HG02973 (cell line): ENCODE data around the gene RPL29.
A peak's percentile ranks its signal among the peaks of the same experiment; 100 is the strongest.
"Not testable (repeated sequence)": the region's sequence is repeated elsewhere in the genome, so short reads cannot be mapped to it uniquely, and the experiment has no call there.

Experiments
- ATAC-seq: cut with Tn5 transposase; IDR thresholded peaks from one replicate; pipeline ENCODE4 v1.9.1; 2021; ENCODE audit warnings: moderate library complexity; ENCODE audit not compliant: unreplicated experiment

RPL29 gene

GRCh38 chr3:51995346-51996163, at the start of gene RPL29:
TSS of gene RPL29 (minus strand) at chr3:51995895. CDS start at chr3:51995461, 434 bp downstream.
- peak; percentile 72 for ATAC-seq

GRCh38 chr3:52044869-52045619, 49.3 kb upstream of the RPL29 start:
- ATAC-seq, result no peak

GRCh38 chr3:52043750-52044149, 48.1 kb upstream of the RPL29 start:
- no peak for ATAC-seq

DNA sequence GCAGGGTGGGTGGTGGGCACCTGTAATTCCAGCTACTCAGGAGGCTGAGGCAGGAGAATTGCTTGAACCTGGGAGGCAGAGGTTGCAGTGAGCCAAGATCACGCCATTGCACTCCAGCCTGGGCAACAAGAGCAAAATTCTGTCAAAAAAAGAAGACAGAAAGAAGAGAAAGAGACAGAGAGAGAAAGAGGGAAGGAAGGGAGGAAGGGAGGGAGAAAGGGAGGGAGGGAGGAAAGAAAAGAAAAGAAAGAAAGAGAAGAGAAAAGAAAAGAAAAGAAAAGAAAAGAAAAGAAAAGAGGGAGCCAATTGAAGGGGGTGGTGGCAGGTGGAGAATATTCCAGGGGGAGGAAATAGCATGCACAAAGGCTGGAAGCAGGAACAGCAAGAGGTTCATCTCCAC, 47.3 kb upstream of the RPL29 start:
- ATAC-seq, result not testable (repeated sequence)

GRCh38 chr3:52041118-52041731, 45.5 kb upstream of the RPL29 start:
- no peak for ATAC-seq

DNA sequence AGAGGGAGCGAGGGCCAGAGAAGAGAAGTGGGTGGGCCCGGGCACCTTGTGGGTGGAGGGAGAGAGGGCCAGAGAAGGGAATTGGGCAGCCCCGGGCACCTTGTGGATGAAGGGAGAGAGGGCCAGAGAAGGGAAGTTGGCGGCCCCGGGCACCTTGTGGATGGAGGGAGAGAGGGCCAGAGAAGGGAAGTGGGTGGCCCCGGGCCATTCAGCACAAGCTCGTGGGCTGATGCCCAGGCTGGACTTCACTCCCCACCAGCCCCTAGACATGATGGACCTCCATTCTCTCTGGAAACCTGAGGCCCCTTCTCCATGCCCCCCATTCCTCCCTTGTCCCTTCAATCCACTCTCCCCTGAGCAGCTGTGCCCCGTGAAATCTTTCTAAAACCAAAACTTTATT, 44.9 kb upstream of the RPL29 start:
- ATAC-seq, result no peak

- no peak for ATAC-seq
These were observed 44.2 kb upstream of the RPL29 start for GRCh38 chr3:52039846-52040245.

- ATAC-seq, result no peak
These were observed 43.7 kb upstream of the RPL29 start for GRCh38 chr3:52039426-52039825.

DNA sequence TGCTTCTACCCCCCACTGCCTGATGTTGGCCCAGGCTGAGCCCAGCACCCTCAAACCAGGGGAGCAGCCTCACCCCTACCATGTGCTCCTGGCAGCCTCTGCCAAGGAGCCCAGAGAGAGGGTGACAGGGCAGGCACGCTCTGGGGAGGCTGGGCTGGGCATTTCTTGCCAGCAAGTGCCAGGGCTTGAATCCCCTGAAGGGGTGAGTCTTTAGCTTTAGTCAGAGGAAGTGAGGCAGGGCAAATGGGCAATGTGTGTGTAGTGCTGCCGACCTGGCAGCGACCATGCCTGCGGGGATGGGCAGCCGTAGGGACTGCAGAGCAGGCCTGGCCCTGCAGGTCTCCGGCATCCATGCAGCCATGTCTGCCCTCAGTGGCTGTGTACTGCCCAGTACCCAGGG, 42.5 kb upstream of the RPL29 start:
- no peak for ATAC-seq

DNA sequence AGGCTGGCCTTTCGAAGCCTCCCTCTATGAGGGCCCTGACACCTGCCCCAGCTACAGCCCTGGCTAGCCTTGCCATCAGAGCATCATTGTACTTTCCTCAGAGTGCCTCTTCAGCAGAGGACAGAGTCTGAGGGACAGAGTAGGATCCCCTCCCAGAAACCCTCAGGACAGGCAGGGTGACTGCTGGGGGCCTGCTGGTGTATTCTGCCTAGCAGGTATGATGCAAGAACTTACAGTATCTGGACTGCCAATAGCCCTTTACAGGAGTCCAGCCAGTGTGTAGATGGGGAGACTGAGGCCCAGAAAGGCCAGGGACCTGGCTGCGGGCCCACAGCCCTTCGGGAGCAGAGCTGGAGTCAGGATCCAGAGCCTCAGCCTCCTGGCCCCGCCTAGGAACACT, 41.6 kb upstream of the RPL29 start:
- ATAC-seq, result no peak

DNA sequence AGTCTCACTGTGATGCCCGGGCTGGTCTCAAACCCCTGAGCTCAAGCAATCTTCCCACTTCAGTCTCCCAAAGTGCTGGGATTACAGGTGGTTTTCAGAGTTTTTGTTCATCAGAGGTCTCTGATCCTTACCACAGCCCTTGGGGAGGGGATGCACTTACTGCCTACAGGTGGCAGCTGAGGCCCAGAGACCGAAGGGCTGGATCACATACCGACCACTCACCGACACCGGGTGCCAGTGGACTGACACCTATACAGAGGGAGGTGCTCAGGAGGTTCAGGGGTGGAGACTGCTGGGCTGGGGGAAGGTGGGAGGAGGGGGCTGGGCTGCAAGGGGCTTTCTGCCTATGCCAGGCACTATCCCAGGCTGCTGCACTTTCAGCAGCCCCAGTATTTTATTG, 41.1 kb upstream of the RPL29 start:
- ATAC-seq, result no peak

DNA sequence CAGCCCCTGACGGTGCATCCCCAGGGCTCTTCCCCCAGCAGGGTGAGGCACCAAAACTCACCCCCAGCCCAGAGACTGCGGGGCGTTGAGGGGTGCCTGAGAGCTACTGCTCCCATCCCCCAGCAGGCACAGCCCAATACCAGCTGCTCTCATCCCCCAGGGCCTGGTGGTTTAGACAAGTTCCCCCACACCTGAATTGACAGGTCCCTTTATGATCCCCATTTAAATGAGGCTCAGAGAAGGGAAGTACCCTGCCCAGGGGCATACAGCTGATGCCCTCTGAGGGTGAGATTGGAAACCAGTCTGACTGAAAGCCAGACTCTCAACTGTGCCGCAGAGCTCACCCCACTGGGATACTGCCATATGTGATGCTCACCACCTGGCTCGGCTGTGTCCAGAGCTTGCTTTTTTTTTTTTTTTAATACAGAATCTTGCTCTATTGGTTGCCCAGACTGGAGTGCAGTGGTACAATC, 40.6 kb upstream of the RPL29 start:
- ATAC-seq, result no peak

DNA sequence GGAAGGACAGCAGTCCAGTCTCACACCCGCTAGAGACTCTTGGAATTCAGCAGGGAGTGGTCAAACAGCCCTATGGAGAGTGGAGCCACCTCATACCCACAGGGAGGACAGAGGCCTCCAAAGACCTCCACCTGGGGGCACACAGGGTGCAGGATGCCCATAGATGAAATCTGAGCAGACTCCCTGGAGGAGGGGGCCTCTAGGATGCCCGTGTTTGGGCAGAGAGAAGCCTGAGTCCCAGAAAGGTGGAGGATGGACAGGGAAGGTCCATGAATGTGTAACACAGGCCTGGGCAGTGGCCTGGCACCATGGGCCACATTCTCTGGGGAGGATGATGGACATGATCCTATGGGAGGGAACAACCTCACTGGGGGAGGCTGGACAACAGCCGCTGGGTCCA, 39.0 kb upstream of the RPL29 start:
- no peak for ATAC-seq

DNA sequence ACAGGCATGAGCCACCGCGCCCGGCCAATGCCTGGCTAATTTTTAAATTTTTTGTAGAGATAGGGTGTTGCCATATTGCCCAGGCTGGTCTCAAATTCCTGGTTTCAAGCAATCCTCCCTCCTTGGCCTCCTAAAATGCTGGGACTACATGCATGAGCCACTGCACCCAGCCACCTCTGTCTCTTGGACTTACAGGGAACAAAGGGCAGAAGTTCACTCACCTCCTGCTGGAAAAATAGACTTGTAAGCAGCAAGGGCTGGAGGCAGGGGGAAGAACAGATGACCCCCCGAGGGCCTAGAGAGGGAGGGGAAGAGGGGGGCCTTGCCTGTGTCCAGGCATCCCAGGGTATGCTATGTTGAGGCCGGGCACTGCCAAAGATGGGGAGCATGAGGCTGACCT, 38.5 kb upstream of the RPL29 start:
- no peak for ATAC-seq

- ATAC-seq, result not testable (repeated sequence)
These were observed 38.1 kb upstream of the RPL29 start for GRCh38 chr3:52033748-52034147.

GRCh38 chr3:52032702-52033408, 37.2 kb upstream of the RPL29 start:
- ATAC-seq, result no peak

- ATAC-seq, result no peak
These were observed 36.2 kb upstream of the RPL29 start for GRCh38 chr3:52031896-52032295.

DNA sequence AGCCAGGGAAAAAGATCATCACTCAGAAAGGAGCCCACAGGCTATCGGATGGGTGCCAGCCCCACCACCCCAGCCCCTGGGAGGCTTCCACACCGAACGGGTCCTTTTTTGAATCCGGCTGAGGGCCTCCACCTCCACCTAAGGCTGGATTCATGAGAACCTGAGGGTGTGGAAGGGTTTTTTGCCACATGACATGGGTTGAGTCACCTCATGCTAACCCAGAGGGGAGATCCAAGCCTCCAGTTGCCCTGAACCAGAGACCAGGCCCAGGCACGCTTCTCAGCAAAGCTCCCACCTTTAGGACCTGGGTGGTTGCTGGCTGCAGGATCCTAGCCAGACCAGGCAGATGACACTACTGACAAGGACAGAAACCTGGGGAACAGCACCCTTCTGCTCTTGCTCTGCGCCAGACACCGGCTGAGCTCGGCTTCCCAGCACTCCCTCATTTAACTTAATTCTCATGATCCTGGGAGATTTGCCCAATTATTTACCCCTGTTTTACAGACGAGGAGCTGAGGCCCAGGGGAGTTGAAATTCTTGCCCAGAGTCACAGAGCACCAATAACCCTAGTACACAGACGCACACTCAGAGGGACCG, 35.1 kb upstream of the RPL29 start:
- ATAC-seq, result no peak

DNA sequence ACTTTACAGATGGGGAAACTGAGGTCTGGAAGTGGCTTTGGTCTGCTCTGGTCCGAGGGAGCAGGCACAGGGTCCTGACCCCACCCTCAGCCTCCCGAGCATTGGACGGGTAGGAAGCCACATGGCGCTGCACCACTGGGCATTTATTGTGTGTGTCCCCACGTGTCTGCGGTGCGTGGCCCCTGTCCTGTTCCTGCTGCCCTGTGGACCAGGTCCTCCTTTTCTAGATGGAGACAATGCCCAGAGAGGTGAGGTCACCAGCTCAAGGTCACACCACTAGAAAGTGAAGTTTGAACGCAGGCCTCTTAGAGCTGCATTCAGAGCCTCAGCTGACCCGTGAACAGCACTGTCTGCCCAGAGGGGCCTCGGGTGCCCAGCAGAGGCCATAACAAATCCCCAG, 33.8 kb upstream of the RPL29 start:
- no peak for ATAC-seq

GRCh38 chr3:52029053-52029452, 33.4 kb upstream of the RPL29 start:
- ATAC-seq, result no peak

GRCh38 chr3:52028572-52028971, 32.9 kb upstream of the RPL29 start:
- ATAC-seq, result no peak
